ENCODE results near the gene DGKI. TPM values are rescaled to one million over a fixed set of nuclear protein-coding genes. Genes with fewer than 3 reads are reported as not detected.

The DGKI gene
- total and polyA plus RNA-seq, 9 of the 15 experiments (the other 6 are each of a cell fraction or from before 2014, with no cell fraction given) = 0.11 to 0.54 (median 0.15) TPM; not detected in 5

DNA sequence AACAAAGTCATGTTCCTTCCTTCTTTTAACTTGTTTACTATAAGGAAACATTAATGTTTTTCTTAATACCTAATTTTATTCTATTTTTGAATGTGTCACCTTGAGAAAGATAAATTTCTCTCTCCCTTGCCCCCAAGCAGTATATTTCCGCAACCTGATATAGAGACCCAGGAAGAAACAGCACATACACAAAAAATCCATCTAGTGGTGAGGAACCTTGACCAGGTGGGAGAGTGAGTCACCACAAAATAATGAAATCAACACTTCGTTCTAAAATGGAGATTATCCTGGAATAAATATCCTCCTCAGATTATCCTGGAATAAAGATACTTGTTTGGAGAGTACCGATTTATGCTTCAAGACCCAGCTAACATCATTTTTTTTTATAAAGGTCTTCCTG, 270.3 kb downstream of the DGKI start (continued):
- TF ChIP-seq, protein P1, sequence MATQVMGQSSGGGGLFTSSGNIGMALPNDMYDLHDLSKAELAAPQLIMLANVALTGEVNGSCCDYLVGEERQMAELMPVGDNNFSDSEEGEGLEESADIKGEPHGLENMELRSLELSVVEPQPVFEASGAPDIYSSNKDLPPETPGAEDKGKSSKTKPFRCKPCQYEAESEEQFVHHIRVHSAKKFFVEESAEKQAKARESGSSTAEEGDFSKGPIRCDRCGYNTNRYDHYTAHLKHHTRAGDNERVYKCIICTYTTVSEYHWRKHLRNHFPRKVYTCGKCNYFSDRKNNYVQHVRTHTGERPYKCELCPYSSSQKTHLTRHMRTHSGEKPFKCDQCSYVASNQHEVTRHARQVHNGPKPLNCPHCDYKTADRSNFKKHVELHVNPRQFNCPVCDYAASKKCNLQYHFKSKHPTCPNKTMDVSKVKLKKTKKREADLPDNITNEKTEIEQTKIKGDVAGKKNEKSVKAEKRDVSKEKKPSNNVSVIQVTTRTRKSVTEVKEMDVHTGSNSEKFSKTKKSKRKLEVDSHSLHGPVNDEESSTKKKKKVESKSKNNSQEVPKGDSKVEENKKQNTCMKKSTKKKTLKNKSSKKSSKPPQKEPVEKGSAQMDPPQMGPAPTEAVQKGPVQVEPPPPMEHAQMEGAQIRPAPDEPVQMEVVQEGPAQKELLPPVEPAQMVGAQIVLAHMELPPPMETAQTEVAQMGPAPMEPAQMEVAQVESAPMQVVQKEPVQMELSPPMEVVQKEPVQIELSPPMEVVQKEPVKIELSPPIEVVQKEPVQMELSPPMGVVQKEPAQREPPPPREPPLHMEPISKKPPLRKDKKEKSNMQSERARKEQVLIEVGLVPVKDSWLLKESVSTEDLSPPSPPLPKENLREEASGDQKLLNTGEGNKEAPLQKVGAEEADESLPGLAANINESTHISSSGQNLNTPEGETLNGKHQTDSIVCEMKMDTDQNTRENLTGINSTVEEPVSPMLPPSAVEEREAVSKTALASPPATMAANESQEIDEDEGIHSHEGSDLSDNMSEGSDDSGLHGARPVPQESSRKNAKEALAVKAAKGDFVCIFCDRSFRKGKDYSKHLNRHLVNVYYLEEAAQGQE (IDR thresholded peaks at IDR 0.05; ENCODE audit: borderline replicate concordance) = no peak
- TF ChIP-seq, protein P1 (CRISPR knock-in tag; IDR thresholded peaks at IDR 0.05; ENCODE audit: low read depth) = no peak
- TF ChIP-seq ZZZ3 (IDR thresholded peaks at IDR 0.05) (no peak), ZNF212 (CRISPR knock-in tag; IDR thresholded peaks at IDR 0.05) (no peak), ASH1L (IDR thresholded peaks at IDR 0.05; ENCODE audit: borderline replicate concordance, low read depth, partially characterized antibody) (no peak)
